AG04450 (cell line): ENCODE results near the gene CCDC86. TPM values are rescaled to one million over a fixed set of nuclear protein-coding genes. Genes with fewer than 3 reads are reported as not detected.

Experiments
- CTCF ChIA-PET: fragments of 300-600, 350-600 bp; formaldehyde crosslinking; extraction: SDS; loops from one replicate; lab custom pipeline; 2022; ENCODE audit warnings: antibody characterized with exemption, inconsistent platforms; lab: Charles Lee
- POLR2A ChIA-PET: fragments of 350-600 bp; formaldehyde crosslinking; extraction: SDS; loops from one replicate; lab custom pipeline; 2021; ENCODE audit warnings: antibody characterized with exemption, inconsistent platforms; lab: Yijun Ruan, JAX
- DNase-seq: peaks from one replicate; pipeline ENCODE4 v3.0.0-alpha.2; 2011; ENCODE audit warnings: low read depth, low spot score
- H3K27ac ChIP-seq: one replicate; pipeline ENCODE4 v1.5.1; 2012; ENCODE audit warnings: low read depth, low read length, control low read depth
- H3K27me3 ChIP-seq: one replicate; pipeline ENCODE4 v1.6.0; 2012; ENCODE audit warnings: low read length; ENCODE audit not compliant: control insufficient read depth, insufficient read depth
- H3K4me3 ChIP-seq: 2 replicates; pipeline ENCODE4 v1.5.1; 2011; ENCODE audit warnings: mild to moderate bottlenecking, low read depth, low read length, control low read depth
- H3K9me3 ChIP-seq: 2 replicates; pipeline ENCODE4 v1.5.1; 2012; ENCODE audit warnings: low read length; ENCODE audit not compliant: control insufficient read depth, insufficient read depth
- polyA plus RNA-seq: library from polyadenylated mRNA; depleted of rRNA; stranded (reverse); fragments of >200 nt; gene quantifications from 2 replicates; pipeline ENCODE4 v1.2.3, GENCODE V29; 2011
- TF ChIP-seq, protein P1 (sequence below): IDR thresholded peaks from 2 replicates; pipeline ENCODE4 v1.5.1; 2011; ENCODE audit warnings: low read depth, low read length, control low read depth, inconsistent platforms

CCDC86 gene
- polyA plus RNA-seq, 1 experiment: 15.2 TPM

GRCh38 chr11:60842668-60843600, 1.0 kb downstream of the CCDC86 start:
- POLR2A ChIA-PET: no interaction called here
- Histone ChIP-seq H3K27ac (no peak overlapping the region), H3K27me3 (peaks cover 3% of the 10 kb centered on the region), H3K4me3 (peak overlapping the region; percentile 89), H3K9me3 (peaks cover 2% of the 10 kb centered on the region; the same call in 1 of the 2 replicates)
- CTCF ChIA-PET: interaction anchor here (0.7 to 4.0 kb wide), 3 partner anchors 12 to 56 kb away, joined by 3 to 33 read pairs (median 10); no protein-coding TSS in a partner anchor
- TF ChIP-seq, protein P1, sequence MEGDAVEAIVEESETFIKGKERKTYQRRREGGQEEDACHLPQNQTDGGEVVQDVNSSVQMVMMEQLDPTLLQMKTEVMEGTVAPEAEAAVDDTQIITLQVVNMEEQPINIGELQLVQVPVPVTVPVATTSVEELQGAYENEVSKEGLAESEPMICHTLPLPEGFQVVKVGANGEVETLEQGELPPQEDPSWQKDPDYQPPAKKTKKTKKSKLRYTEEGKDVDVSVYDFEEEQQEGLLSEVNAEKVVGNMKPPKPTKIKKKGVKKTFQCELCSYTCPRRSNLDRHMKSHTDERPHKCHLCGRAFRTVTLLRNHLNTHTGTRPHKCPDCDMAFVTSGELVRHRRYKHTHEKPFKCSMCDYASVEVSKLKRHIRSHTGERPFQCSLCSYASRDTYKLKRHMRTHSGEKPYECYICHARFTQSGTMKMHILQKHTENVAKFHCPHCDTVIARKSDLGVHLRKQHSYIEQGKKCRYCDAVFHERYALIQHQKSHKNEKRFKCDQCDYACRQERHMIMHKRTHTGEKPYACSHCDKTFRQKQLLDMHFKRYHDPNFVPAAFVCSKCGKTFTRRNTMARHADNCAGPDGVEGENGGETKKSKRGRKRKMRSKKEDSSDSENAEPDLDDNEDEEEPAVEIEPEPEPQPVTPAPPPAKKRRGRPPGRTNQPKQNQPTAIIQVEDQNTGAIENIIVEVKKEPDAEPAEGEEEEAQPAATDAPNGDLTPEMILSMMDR: no peak
- no peak for DNase-seq

DNA sequence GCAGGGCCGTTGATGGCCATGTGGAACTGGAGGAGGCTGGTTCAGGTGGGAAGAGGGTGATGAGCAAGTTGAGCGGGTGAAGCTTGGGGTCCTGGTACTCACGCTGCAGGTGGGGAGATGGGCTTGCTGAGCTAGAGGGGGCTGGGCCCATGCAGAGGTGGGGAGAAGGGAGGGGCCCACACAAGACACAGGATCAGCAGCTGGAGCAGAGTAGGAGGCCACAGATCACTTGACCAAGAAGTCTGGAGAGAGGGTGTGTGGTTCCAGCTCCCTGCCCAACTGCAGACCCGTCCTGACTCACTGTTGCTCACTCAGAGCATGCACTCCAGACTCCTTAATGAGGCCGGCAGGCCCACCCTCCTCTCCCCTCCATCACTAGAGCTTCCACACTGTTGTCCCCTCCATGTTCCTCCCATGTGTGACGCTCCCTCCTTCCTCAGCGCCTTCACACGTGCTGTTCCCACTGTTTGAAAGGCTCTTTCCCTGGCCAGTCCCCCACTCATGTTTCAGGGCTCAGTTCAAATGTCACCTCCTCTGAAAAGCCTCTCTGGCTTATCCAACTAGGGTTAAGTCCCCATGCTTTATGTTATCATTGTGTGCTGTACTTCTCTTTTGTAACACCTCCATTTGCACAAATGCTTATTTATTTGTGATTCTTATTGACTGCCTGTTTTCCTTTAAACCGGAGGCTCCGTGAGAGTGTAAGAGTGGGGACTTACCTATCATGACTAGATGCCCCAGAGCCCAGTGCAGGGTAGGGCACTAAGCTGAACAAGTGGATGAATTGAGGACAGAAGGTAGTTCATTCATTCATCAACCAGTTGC, 2.3 kb downstream of the CCDC86 start:
- TF ChIP-seq, protein P1: no peak
- no peak overlapping the region for H3K27ac ChIP-seq
- ChIA-PET POLR2A (no interaction called here), CTCF (interaction anchor here (0.5 to 3.9 kb wide), 3 partner anchors 13 to 69 kb away, joined by 3 to 12 read pairs (median 3); no protein-coding TSS in a partner anchor)
- no peaks in the 10 kb centered on the region for H3K27me3 ChIP-seq
- peaks cover 2% of the 10 kb centered on the region; the same call in 1 of the 2 replicates for H3K9me3 ChIP-seq
- DNase-seq: no peak
- H3K4me3 ChIP-seq: peak overlapping the region; percentile 89

GRCh38 chr11:60844870-60845221, 2.9 kb downstream of the CCDC86 start:
- H3K9me3 ChIP-seq: peaks cover 2% of the 10 kb centered on the region; the same call in 1 of the 2 replicates
- DNase-seq: no peak
- H3K4me3 ChIP-seq: no peak overlapping the region
- TF ChIP-seq, protein P1: no peak
- H3K27me3 ChIP-seq: no peaks in the 10 kb centered on the region
- CTCF ChIA-PET: interaction anchor here (0.5 to 3.9 kb wide), 2 partner anchors 54 to 70 kb away, joined by 3 to 12 read pairs; no protein-coding TSS in a partner anchor
- POLR2A ChIA-PET: no interaction called here
- H3K27ac ChIP-seq: no peak overlapping the region

DNA sequence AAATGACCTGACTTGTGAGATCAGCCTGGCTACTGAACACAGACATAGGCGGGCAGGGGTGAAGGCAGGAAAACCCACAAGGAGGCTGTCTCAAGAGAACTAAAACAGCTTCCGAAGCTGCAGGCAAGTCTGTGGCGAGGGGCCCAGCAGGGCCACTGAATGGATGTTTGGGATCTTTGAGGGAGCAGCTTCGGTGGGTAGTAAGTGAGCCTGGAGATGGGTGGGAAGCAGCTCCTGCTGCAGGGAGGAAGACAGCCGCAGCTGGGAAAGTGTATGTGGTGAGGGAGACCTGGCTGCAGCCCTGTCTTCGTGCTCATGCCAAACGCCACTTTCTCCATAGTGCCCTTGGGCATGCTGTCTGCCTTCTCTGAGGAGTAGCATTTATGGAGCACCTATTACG, 3.4 kb downstream of the CCDC86 start:
- no peak overlapping the region for H3K27ac ChIP-seq
- CTCF ChIA-PET: interaction anchor here (2.0 to 3.9 kb wide), 2 partner anchors 14 to 54 kb away, joined by 12 to 13 read pairs; no protein-coding TSS in a partner anchor
- DNase-seq: no peak
- TF ChIP-seq, protein P1: no peak
- H3K9me3 ChIP-seq: peaks cover 2% of the 10 kb centered on the region; the same call in 1 of the 2 replicates
- no peaks in the 10 kb centered on the region for H3K27me3 ChIP-seq
- H3K4me3 ChIP-seq: no peak overlapping the region
- POLR2A ChIA-PET: no interaction called here
